Mononuclear cell (primary cell): ENCODE data around the gene PGLYRP1. TPM values are rescaled to one million over a fixed set of nuclear protein-coding genes. Genes with fewer than 3 reads are reported as not detected.

Experiments
- H3K27me3 ChIP-seq: 2 replicates; pipeline ENCODE4 v1.6.0; 2011; ENCODE audit warnings: low read length, control low read depth; ENCODE audit not compliant: insufficient read depth
- H3K4me1 ChIP-seq: 2 replicates; pipeline ENCODE4 v1.5.1; 2011; ENCODE audit warnings: mild to moderate bottlenecking, low read length, control low read depth; ENCODE audit not compliant: insufficient read depth
- H3K4me3 ChIP-seq: 2 replicates; pipeline ENCODE4 v1.5.1; 2011; ENCODE audit warnings: mild to moderate bottlenecking, low read length, moderate library complexity
- H3K9me3 ChIP-seq: 2 replicates; pipeline ENCODE4 v1.5.1; 2011; ENCODE audit warnings: low read depth, mild to moderate bottlenecking, control low read depth, low read length
- total RNA-seq: library from RNA; depleted of rRNA; stranded (reverse); fragments of >200 nt; gene quantifications from one replicate; pipeline ENCODE4 v1.2.3, GENCODE V29; 2012

PGLYRP1 gene
- total RNA-seq, 1 donor, result not detected

GRCh38 chr19:46019270-46019669 is 3.6 kb downstream of the PGLYRP1 start:
- H3K4me3 ChIP-seq, result no peak overlapping the region
- H3K4me1 ChIP-seq, result peaks cover 26% of the 10 kb centered on the region
- peaks cover 11% of the 10 kb centered on the region for H3K27me3 ChIP-seq
- no peaks in the 10 kb centered on the region for H3K9me3 ChIP-seq

GRCh38 chr19:46018729-46019251 is 4.1 kb downstream of the PGLYRP1 start:
- Histone ChIP-seq H3K4me3 (no peak overlapping the region), H3K9me3 (no peaks in the 10 kb centered on the region), H3K27me3 (peaks cover 13% of the 10 kb centered on the region), H3K4me1 (peaks cover 26% of the 10 kb centered on the region)

- no peak overlapping the region for H3K4me3 ChIP-seq
- peaks cover 15% of the 10 kb centered on the region for H3K27me3 ChIP-seq
- H3K4me1 ChIP-seq, result peaks cover 26% of the 10 kb centered on the region
- no peaks in the 10 kb centered on the region for H3K9me3 ChIP-seq
These were observed 4.8 kb downstream of the PGLYRP1 start for GRCh38 chr19:46017874-46018675.

- H3K4me1 ChIP-seq, result peaks cover 26% of the 10 kb centered on the region
- no peaks in the 10 kb centered on the region for H3K9me3 ChIP-seq
- H3K4me3 ChIP-seq, result no peak overlapping the region
- H3K27me3 ChIP-seq, result peaks cover 15% of the 10 kb centered on the region
These were observed 5.8 kb downstream of the PGLYRP1 start for GRCh38 chr19:46017095-46017429.

GRCh38 chr19:46016426-46017094 is 6.3 kb downstream of the PGLYRP1 start:
- peaks cover 15% of the 10 kb centered on the region for H3K27me3 ChIP-seq

GRCh38 chr19:46015687-46016425 is 7.0 kb downstream of the PGLYRP1 start:
- peak overlapping the region; percentile 60 for H3K4me3 ChIP-seq
- H3K27me3 ChIP-seq, result peaks cover 15% of the 10 kb centered on the region
- peaks cover 26% of the 10 kb centered on the region for H3K4me1 ChIP-seq
- no peaks in the 10 kb centered on the region for H3K9me3 ChIP-seq

More at GRCh38 chr19:46016426-46017094, 6.3 kb downstream of the PGLYRP1 start:
- no peaks in the 10 kb centered on the region for H3K9me3 ChIP-seq
- peaks cover 26% of the 10 kb centered on the region for H3K4me1 ChIP-seq
- H3K4me3 ChIP-seq, result peak overlapping the region; percentile 60

GRCh38 chr19:46014941-46015686 is 7.7 kb downstream of the PGLYRP1 start:
- Histone ChIP-seq H3K9me3 (no peaks in the 10 kb centered on the region), H3K27me3 (peaks cover 15% of the 10 kb centered on the region), H3K4me3 (peak overlapping the region; percentile 60), H3K4me1 (peaks cover 26% of the 10 kb centered on the region)

GRCh38 chr19:46014534-46014933 is 8.3 kb downstream of the PGLYRP1 start:
- H3K27me3 ChIP-seq, result peaks cover 15% of the 10 kb centered on the region
- peaks cover 26% of the 10 kb centered on the region for H3K4me1 ChIP-seq
- H3K4me3 ChIP-seq, result no peak overlapping the region
- no peaks in the 10 kb centered on the region for H3K9me3 ChIP-seq

- Histone ChIP-seq H3K4me1 (peaks cover 5% of the 10 kb centered on the region), H3K27me3 (peaks cover 11% of the 10 kb centered on the region), H3K4me3 (no peak overlapping the region), H3K9me3 (no peaks in the 10 kb centered on the region)
These were observed 13.0 kb downstream of the PGLYRP1 start for GRCh38 chr19:46009530-46010510.

GRCh38 chr19:46006411-46006810 is 16.4 kb downstream of the PGLYRP1 start:
- H3K9me3 ChIP-seq, result no peaks in the 10 kb centered on the region
- no peaks in the 10 kb centered on the region for H3K27me3 ChIP-seq
- H3K4me1 ChIP-seq, result no peaks in the 10 kb centered on the region
- H3K4me3 ChIP-seq, result no peak overlapping the region

- Histone ChIP-seq H3K4me3 (no peak overlapping the region), H3K9me3 (no peaks in the 10 kb centered on the region), H3K4me1 (peaks cover 13% of the 10 kb centered on the region), H3K27me3 (no peaks in the 10 kb centered on the region)
These were observed 20.1 kb downstream of the PGLYRP1 start for GRCh38 chr19:46002678-46003275.

- no peak overlapping the region for H3K4me3 ChIP-seq
- no peaks in the 10 kb centered on the region for H3K9me3 ChIP-seq
- peaks cover 21% of the 10 kb centered on the region for H3K4me1 ChIP-seq
- H3K27me3 ChIP-seq, result no peaks in the 10 kb centered on the region
These were observed 22.2 kb downstream of the PGLYRP1 start for GRCh38 chr19:46000491-46001246.

GRCh38 chr19:45999653-46000121 is 23.2 kb downstream of the PGLYRP1 start:
- Histone ChIP-seq H3K4me1 (peaks cover 24% of the 10 kb centered on the region), H3K27me3 (no peaks in the 10 kb centered on the region), H3K4me3 (no peak overlapping the region), H3K9me3 (no peaks in the 10 kb centered on the region)
